ENCODE results near the gene FARSB. TPM values are rescaled to one million over a fixed set of nuclear protein-coding genes. Genes with fewer than 3 reads are reported as not detected.
A peak's percentile ranks its signal among the peaks of the same experiment; 100 is the strongest.

FARSB gene
- 76.2 TPM for polyA plus RNA-seq (2012; ENCODE audit: insufficient read depth, insufficient read length, low read depth)

- TF ChIP-seq CTCF (IDR thresholded peaks at IDR 0.05; ENCODE audit: low read depth, low read length), result no peak
- no peaks in the 10 kb centered on the region for H3K9me3 ChIP-seq
- no peaks in the 10 kb centered on the region for H3K27me3 ChIP-seq
- peaks cover under 1% of the 10 kb centered on the region for H3K36me3 ChIP-seq
- H3K4me1 ChIP-seq, result peaks cover 2% of the 10 kb centered on the region; the same call in 1 of the 2 replicates
- peak; percentile 96 for DNase-seq
- H3K4me3 ChIP-seq (ENCODE audit: low read depth, low read length), result peak within 1 kb of the TSS; percentile 88
These were observed at the start of gene FARSB for GRCh38 chr2:222655787-222656525. Gene FARSB (minus strand): TSS chr2:222656092. CDS start chr2:222656073, 19 bp downstream.

GRCh38 chr2:222703886-222704285, 48.0 kb upstream of the FARSB start:
- no peak for DNase-seq
- Histone ChIP-seq H3K36me3 (no peaks in the 10 kb centered on the region), H3K4me1 (no peaks in the 10 kb centered on the region), H3K27me3 (no peaks in the 10 kb centered on the region), H3K9me3 (no peaks in the 10 kb centered on the region), H3K4me3 (ENCODE audit: low read depth, low read length) (no peak overlapping the region)
- no peak for TF ChIP-seq CTCF (IDR thresholded peaks at IDR 0.05; ENCODE audit: low read depth, low read length)

GRCh38 chr2:222703091-222703490, 47.2 kb upstream of the FARSB start:
- H3K9me3 ChIP-seq, result no peaks in the 10 kb centered on the region
- H3K36me3 ChIP-seq, result no peaks in the 10 kb centered on the region
- TF ChIP-seq CTCF (IDR thresholded peaks at IDR 0.05; ENCODE audit: low read depth, low read length), result no peak
- H3K27me3 ChIP-seq, result no peaks in the 10 kb centered on the region
- H3K4me1 ChIP-seq, result no peaks in the 10 kb centered on the region
- no peak overlapping the region for H3K4me3 ChIP-seq (ENCODE audit: low read depth, low read length)
- no peak for DNase-seq

- Histone ChIP-seq H3K9me3 (no peaks in the 10 kb centered on the region), H3K27me3 (no peaks in the 10 kb centered on the region), H3K4me3 (ENCODE audit: low read depth, low read length) (no peak overlapping the region), H3K4me1 (no peaks in the 10 kb centered on the region), H3K36me3 (no peaks in the 10 kb centered on the region)
- TF ChIP-seq CTCF (IDR thresholded peaks at IDR 0.05; ENCODE audit: low read depth, low read length), result no peak
- DNase-seq, result no peak
These were observed 45.8 kb upstream of the FARSB start for GRCh38 chr2:222701721-222702131.

- DNase-seq, result no peak
- no peaks in the 10 kb centered on the region for H3K4me1 ChIP-seq
- H3K27me3 ChIP-seq, result no peaks in the 10 kb centered on the region
- no peaks in the 10 kb centered on the region for H3K9me3 ChIP-seq
- no peak for TF ChIP-seq CTCF (IDR thresholded peaks at IDR 0.05; ENCODE audit: low read depth, low read length)
- H3K36me3 ChIP-seq, result no peaks in the 10 kb centered on the region
- no peak overlapping the region for H3K4me3 ChIP-seq (ENCODE audit: low read depth, low read length)
These were observed 45.3 kb upstream of the FARSB start for GRCh38 chr2:222701233-222701632.

GRCh38 chr2:222698276-222698675, 42.4 kb upstream of the FARSB start:
- no peaks in the 10 kb centered on the region for H3K36me3 ChIP-seq
- TF ChIP-seq CTCF (IDR thresholded peaks at IDR 0.05; ENCODE audit: low read depth, low read length), result no peak
- H3K9me3 ChIP-seq, result no peaks in the 10 kb centered on the region
- H3K27me3 ChIP-seq, result no peaks in the 10 kb centered on the region
- H3K4me3 ChIP-seq (ENCODE audit: low read depth, low read length), result no peak overlapping the region
- no peaks in the 10 kb centered on the region for H3K4me1 ChIP-seq
- no peak for DNase-seq

Data from BE2C (cell line).